Loucy (cell line): Measurements from ENCODE around the gene TECPR2.

Source experiments
- H2AFZ ChIP-seq: fragments of 200-600 bp; sonication (generic); 2 replicates; pipeline ENCODE4 v1.6.0; 2016; ENCODE audit warnings: antibody characterized with exemption, mild to moderate bottlenecking, low read length, moderate library complexity
- H3F3A ChIP-seq: fragments of 200-600 bp; 2 replicates; pipeline ENCODE4 v1.6.0; 2016; ENCODE audit warnings: antibody characterized with exemption, low read depth, mild to moderate bottlenecking
- H3K27me3 ChIP-seq: fragments of 200-600 bp; sonication (generic); 2 replicates; pipeline ENCODE4 v1.6.1; 2014; ENCODE audit warnings: low read length, mild to moderate bottlenecking; ENCODE audit not compliant: insufficient read depth, poor library complexity, severe bottlenecking
- H3K36me3 ChIP-seq: fragments of 200-600 bp; sonication (generic); 2 replicates; pipeline ENCODE4 v1.6.1; 2016; ENCODE audit warnings: low read length; ENCODE audit not compliant: insufficient read depth
- H3K4me1 ChIP-seq: fragments of 200-600 bp; sonication (generic); 2 replicates; pipeline ENCODE4 v1.5.1; 2014; ENCODE audit warnings: low read length, mild to moderate bottlenecking; ENCODE audit not compliant: insufficient read depth, poor library complexity, severe bottlenecking
- H3K4me2 ChIP-seq: fragments of 200-600 bp; sonication (generic); 2 replicates; pipeline ENCODE4 v1.6.0; 2014; ENCODE audit warnings: antibody characterized with exemption, low read length, low read depth, mild to moderate bottlenecking; ENCODE audit not compliant: poor library complexity, severe bottlenecking
- H3K4me3 ChIP-seq: fragments of 200-600 bp; sonication (generic); 2 replicates; pipeline ENCODE4 v1.5.1; 2014; ENCODE audit warnings: low read length, mild to moderate bottlenecking, mixed read lengths; ENCODE audit not compliant: poor library complexity, severe bottlenecking
- H3K79me2 ChIP-seq: fragments of 200-600 bp; sonication (generic); 2 replicates; pipeline ENCODE4 v1.6.1; 2014; ENCODE audit warnings: low read length; ENCODE audit not compliant: insufficient read depth
- H3K9ac ChIP-seq: fragments of 200-600 bp; sonication (generic); 2 replicates; pipeline ENCODE4 v1.6.0; 2014; ENCODE audit warnings: mild to moderate bottlenecking, low read depth, low read length, moderate library complexity; ENCODE audit not compliant: poor library complexity, severe bottlenecking
- H3K9me2 ChIP-seq: fragments of 200-600 bp; sonication (generic); replicated peaks from 2 replicates; pipeline ENCODE4 v1.6.1; 2016; ENCODE audit warnings: low read depth, low read length, mixed read lengths
- H3K9me3 ChIP-seq: fragments of 200-600 bp; sonication (generic); 2 replicates; pipeline ENCODE4 v1.6.1; 2014; ENCODE audit warnings: mild to moderate bottlenecking, antibody characterized with exemption, low read length, low read depth; ENCODE audit not compliant: insufficient read depth
- H4K20me1 ChIP-seq: fragments of 200-600 bp; sonication (generic); 2 replicates; pipeline ENCODE4 v1.6.0; 2014; ENCODE audit warnings: antibody characterized with exemption, low read length, mild to moderate bottlenecking; ENCODE audit not compliant: insufficient read depth, poor library complexity, severe bottlenecking
- EZH2phosphoT487 ChIP-seq: fragments of 200-600 bp; IDR thresholded peaks from 2 replicates; pipeline ENCODE4 v1.6.1; 2018; ENCODE audit warnings: antibody characterized with exemption, mild to moderate bottlenecking, moderate library complexity, borderline replicate concordance
- TF ChIP-seq, protein P1 (sequence below): fragments of 200-600 bp; sonication (generic); conservative IDR thresholded peaks from 2 replicates; pipeline ENCODE4 v1.5.1; 2014; ENCODE audit warnings: mild to moderate bottlenecking, antibody characterized with exemption, low read length

The TECPR2 gene

DNA sequence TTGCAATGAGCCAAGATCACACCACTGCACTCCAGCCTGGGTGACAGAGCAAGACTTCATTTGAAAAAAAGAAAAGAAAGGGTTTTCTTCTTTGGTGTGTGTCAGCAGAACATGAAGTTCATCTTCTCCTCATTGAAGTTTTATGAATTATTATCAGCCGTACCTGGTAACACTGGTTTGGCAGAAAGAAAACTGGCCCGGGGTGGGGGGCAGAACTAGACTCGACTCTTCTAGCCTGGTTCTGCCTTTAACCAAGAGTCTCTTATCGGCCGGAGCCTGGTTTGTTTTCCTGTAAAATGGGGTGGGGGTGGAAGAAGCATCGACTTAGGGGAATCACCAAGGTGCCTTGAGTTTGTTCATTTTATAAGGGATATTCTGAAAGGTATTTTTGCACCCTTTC lies 64.1 kb downstream of the TECPR2 start:
- Histone ChIP-seq H3K4me2 (no peak overlapping the region), H3F3A (no peaks in the 10 kb centered on the region), H2AFZ (no peak overlapping the region), H3K27me3 (no peaks in the 10 kb centered on the region), H3K79me2 (no peaks in the 10 kb centered on the region), H4K20me1 (no peaks in the 10 kb centered on the region), H3K4me3 (no peak overlapping the region), H3K9me2 (no peaks in the 10 kb centered on the region), H3K9ac (no peak overlapping the region), H3K36me3 (no peaks in the 10 kb centered on the region), H3K4me1 (no peaks in the 10 kb centered on the region), H3K9me3 (no peaks in the 10 kb centered on the region)
- TF ChIP-seq EZH2phosphoT487: no peak
- TF ChIP-seq, protein P1, sequence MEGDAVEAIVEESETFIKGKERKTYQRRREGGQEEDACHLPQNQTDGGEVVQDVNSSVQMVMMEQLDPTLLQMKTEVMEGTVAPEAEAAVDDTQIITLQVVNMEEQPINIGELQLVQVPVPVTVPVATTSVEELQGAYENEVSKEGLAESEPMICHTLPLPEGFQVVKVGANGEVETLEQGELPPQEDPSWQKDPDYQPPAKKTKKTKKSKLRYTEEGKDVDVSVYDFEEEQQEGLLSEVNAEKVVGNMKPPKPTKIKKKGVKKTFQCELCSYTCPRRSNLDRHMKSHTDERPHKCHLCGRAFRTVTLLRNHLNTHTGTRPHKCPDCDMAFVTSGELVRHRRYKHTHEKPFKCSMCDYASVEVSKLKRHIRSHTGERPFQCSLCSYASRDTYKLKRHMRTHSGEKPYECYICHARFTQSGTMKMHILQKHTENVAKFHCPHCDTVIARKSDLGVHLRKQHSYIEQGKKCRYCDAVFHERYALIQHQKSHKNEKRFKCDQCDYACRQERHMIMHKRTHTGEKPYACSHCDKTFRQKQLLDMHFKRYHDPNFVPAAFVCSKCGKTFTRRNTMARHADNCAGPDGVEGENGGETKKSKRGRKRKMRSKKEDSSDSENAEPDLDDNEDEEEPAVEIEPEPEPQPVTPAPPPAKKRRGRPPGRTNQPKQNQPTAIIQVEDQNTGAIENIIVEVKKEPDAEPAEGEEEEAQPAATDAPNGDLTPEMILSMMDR: no peak

DNA sequence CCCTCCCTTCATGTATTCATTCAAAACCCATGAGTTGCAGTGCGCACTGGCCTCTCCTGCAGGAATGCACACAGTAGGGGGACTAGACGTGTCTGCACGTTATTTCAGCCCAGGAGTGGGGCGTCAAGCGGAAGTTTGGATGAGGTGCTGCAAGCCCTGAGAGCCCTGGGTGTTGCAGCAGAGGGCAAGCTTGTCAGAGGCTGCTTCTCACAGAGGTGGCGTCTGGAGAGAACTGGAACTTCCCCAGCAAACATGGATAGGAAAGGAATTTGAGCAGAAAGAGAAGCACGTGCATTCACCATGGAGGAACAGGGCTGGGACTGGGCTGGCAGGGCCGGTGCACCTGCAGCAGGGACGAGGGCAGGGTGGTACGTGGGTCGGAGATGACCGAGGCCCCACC lies 64.9 kb downstream of the TECPR2 start:
- no peaks in the 10 kb centered on the region for H3K9me2 ChIP-seq
- H3K4me2 ChIP-seq: no peak overlapping the region
- no peak overlapping the region for H2AFZ ChIP-seq
- H3K36me3 ChIP-seq: no peaks in the 10 kb centered on the region
- TF ChIP-seq, protein P1: no peak
- TF ChIP-seq EZH2phosphoT487: no peak
- H3K9me3 ChIP-seq: no peaks in the 10 kb centered on the region
- no peaks in the 10 kb centered on the region for H3K79me2 ChIP-seq
- no peak overlapping the region for H3K4me3 ChIP-seq
- H4K20me1 ChIP-seq: no peaks in the 10 kb centered on the region
- H3F3A ChIP-seq: no peaks in the 10 kb centered on the region
- H3K9ac ChIP-seq: no peak overlapping the region
- H3K4me1 ChIP-seq: no peaks in the 10 kb centered on the region
- no peaks in the 10 kb centered on the region for H3K27me3 ChIP-seq

DNA sequence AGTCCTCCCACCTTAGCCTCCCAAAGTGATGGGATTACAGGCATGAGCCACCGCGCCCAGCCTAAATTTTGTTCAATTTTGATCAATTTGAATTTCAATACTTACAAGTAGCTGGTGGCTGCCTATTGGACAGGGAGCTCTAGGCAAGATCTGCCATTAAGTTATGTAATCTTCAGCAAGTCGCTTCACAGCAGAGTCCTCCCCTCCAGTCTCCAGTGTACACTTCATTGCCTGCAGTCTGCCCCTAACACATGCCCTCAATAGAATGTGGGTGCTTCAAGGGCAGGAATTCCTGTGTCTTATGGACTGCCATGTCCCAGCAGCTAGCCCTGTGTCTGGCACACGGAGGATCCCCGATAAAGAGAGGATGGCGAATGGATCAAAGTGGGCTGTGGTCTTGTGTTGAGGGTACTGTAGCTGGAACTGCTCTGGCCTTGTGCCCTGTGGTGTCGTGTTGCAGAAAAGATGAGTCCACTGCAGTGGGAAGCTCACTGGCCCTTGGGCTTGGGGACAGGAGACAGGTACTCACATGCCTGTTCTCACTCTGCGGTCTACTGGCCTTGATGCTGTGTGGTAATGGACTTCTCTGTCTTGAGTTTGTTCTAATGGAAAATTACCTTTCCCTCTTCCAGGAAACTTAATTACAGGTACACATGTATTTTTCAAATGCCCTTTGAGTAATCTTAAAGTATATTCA lies 67.6 kb downstream of the TECPR2 start:
- TF ChIP-seq, protein P1: no peak
- TF ChIP-seq EZH2phosphoT487: no peak
- Histone ChIP-seq H3K4me2 (no peak overlapping the region), H3K27me3 (no peaks in the 10 kb centered on the region), H2AFZ (no peak overlapping the region), H3K9me2 (no peaks in the 10 kb centered on the region), H3K4me1 (no peaks in the 10 kb centered on the region), H3K4me3 (no peak overlapping the region), H3F3A (no peaks in the 10 kb centered on the region), H4K20me1 (no peaks in the 10 kb centered on the region), H3K79me2 (no peaks in the 10 kb centered on the region), H3K9me3 (no peaks in the 10 kb centered on the region), H3K9ac (no peak overlapping the region), H3K36me3 (no peaks in the 10 kb centered on the region)
